Neuronal stem cell (in vitro differentiated cells): Measurements from ENCODE around the gene POLD4. TPM values are rescaled to one million over a fixed set of nuclear protein-coding genes. Genes with fewer than 3 reads are reported as not detected.

Source experiments
- DNase-seq: peaks from one replicate; pipeline ENCODE4 v3.0.0-alpha.2; 2013; ENCODE audit warnings: low spot score
- H2AFZ ChIP-seq: one replicate; pipeline ENCODE4 v1.6.1; 2013; ENCODE audit warnings: mild to moderate bottlenecking, low read length, inconsistent platforms
- H2AK5ac ChIP-seq: 2 replicates; pipeline ENCODE4 v1.6.1; 2013; ENCODE audit warnings: low read depth, mild to moderate bottlenecking, inconsistent platforms, low read length, moderate library complexity, mixed read lengths
- H2BK120ac ChIP-seq: 2 replicates; pipeline ENCODE4 v1.6.1; 2013; ENCODE audit warnings: low read depth, mild to moderate bottlenecking, inconsistent platforms, low read length, moderate library complexity, mixed read lengths
- H2BK12ac ChIP-seq: one replicate; pipeline ENCODE4 v1.6.1; 2013; ENCODE audit warnings: low read length, inconsistent platforms
- H2BK15ac ChIP-seq: 2 replicates; pipeline ENCODE4 v1.6.1; 2013; ENCODE audit warnings: mild to moderate bottlenecking, low read length, inconsistent platforms, mixed read lengths
- H2BK5ac ChIP-seq: one replicate; pipeline ENCODE4 v1.6.1; 2013; ENCODE audit warnings: inconsistent platforms, mild to moderate bottlenecking, low read length, moderate library complexity
- H3K14ac ChIP-seq: one replicate; pipeline ENCODE4 v1.6.1; 2013; ENCODE audit warnings: low read length, inconsistent platforms
- H3K18ac ChIP-seq: 2 replicates; pipeline ENCODE4 v1.6.1; 2013; ENCODE audit warnings: low read length, inconsistent platforms
- H3K23ac ChIP-seq: 2 replicates; pipeline ENCODE4 v1.6.1; 2013; ENCODE audit warnings: low read depth, mild to moderate bottlenecking, mixed read lengths, low read length, inconsistent platforms; ENCODE audit not compliant: poor library complexity
- H3K27ac ChIP-seq: replicated peaks from 3 replicates; pipeline ENCODE4 v1.5.1; 2013; ENCODE audit warnings: low read length, inconsistent platforms
- H3K27me3 ChIP-seq, 3 experiments: 2 replicates each; pipeline ENCODE4 v1.6.1; 2013; ENCODE audit warnings: low read length in 3 of 3, mild to moderate bottlenecking in 2 of 3, inconsistent platforms in 1 of 3, low read depth in 1 of 3, mixed read lengths in 1 of 3, moderate library complexity in 1 of 3; ENCODE audit not compliant: control insufficient read depth in 3 of 3, insufficient read depth in 3 of 3
- H3K36me3 ChIP-seq, 2 donors: replicated peaks in 1 of 2; 2 replicates each; pipeline ENCODE4 v1.6.1; 2013; ENCODE audit warnings: low read length in 2 of 2; ENCODE audit not compliant: control insufficient read depth in 2 of 2, insufficient read depth in 2 of 2
- H3K4ac ChIP-seq: 2 replicates; pipeline ENCODE4 v1.6.1; 2013; ENCODE audit warnings: inconsistent platforms, mild to moderate bottlenecking, low read length, moderate library complexity
- H3K4me1 ChIP-seq, 2 donors: 1 replicate in 1 of 2; 2 replicates in 1 of 2; pipeline ENCODE4 v1.6.1; 2013; ENCODE audit warnings: low read length in 2 of 2, low read depth in 1 of 2; ENCODE audit not compliant: control insufficient read depth in 2 of 2, insufficient read depth in 1 of 2
- H3K4me2 ChIP-seq: one replicate; pipeline ENCODE4 v1.6.1; 2013; ENCODE audit warnings: mild to moderate bottlenecking, low read length, inconsistent platforms; ENCODE audit not compliant: insufficient read depth, poor library complexity, severe bottlenecking
- H3K4me3 ChIP-seq, 2 donors: 2 replicates each; pipeline ENCODE4 v1.5.1; 2013; ENCODE audit warnings: low read length in 2 of 2, mild to moderate bottlenecking in 2 of 2, inconsistent platforms in 1 of 2, moderate library complexity in 1 of 2
- H3K79me1 ChIP-seq: one replicate; pipeline ENCODE4 v1.6.1; 2013; ENCODE audit warnings: low read depth, mild to moderate bottlenecking, inconsistent platforms, low read length, moderate library complexity
- H3K9ac ChIP-seq: one replicate; pipeline ENCODE4 v1.6.1; 2013; ENCODE audit warnings: mild to moderate bottlenecking, low read depth, low read length, inconsistent platforms; ENCODE audit not compliant: poor library complexity
- H3K9me3 ChIP-seq, 2 donors: replicated peaks in 1 of 2; 2 replicates each; pipeline versions ENCODE3 to v1.6.1; 2013; ENCODE audit warnings: low read length in 2 of 2, mild to moderate bottlenecking in 2 of 2, inconsistent platforms in 1 of 2, low read depth in 1 of 2, mixed read lengths in 1 of 2, moderate library complexity in 1 of 2; ENCODE audit not compliant: control insufficient read depth in 2 of 2, insufficient read depth in 1 of 2
- H4K8ac ChIP-seq: one replicate; pipeline ENCODE4 v1.6.1; 2013; ENCODE audit warnings: low read depth, mild to moderate bottlenecking, inconsistent platforms, low read length, moderate library complexity
- H4K91ac ChIP-seq: one replicate; pipeline ENCODE4 v1.6.1; 2013; ENCODE audit warnings: low read length, low read depth, mild to moderate bottlenecking, inconsistent platforms; ENCODE audit not compliant: poor library complexity
- WGBS, 2 donors: extraction: QIAGEN DNeasy Blood & Tissue Kit; methylation state at CpG; one replicate each; pipeline ENCODE4 v1.1.7; 2013; ENCODE audit warnings: missing lambda C conversion rate in 2 of 2, mixed read lengths in 1 of 2; ENCODE audit not compliant: insufficient read length in 2 of 2, insufficient replicate concordance in 1 of 2; ENCODE audit errors: extremely low coverage in 2 of 2; 5-methylcytosine and 5-hydroxymethylcytosine counted together
- small RNA-seq: library from polyadenylated mRNA; stranded (forward); fragments of <200 nt; extraction: miRNeasy Mini kit (QIAGEN cat#:217004); gene quantifications from one replicate; pipeline ENCODE3, GENCODE V24; 2013; ENCODE audit not compliant: insufficient read depth

Gene POLD4

GRCh38 chr11:67301951-67302516 lies 51.3 kb downstream of the POLD4 start:
- H2BK120ac ChIP-seq, result no peak overlapping the region
- H2BK15ac ChIP-seq, result peak overlapping the region; percentile 81
- H4K91ac ChIP-seq, result no peak overlapping the region
- peak overlapping the region; percentile 83 for H2AK5ac ChIP-seq
- H3K9ac ChIP-seq, result peak overlapping the region; percentile 60
- H3K4me1 ChIP-seq, result peaks cover 0 to 12% of the 10 kb centered on the region in 2 donors
- H3K27ac ChIP-seq, result no peak overlapping the region
- peak overlapping the region; percentile 15 for H2AFZ ChIP-seq
- H2BK5ac ChIP-seq, result peak overlapping the region; percentile 82
- DNase-seq, result no peak
- H3K4ac ChIP-seq, result no peak overlapping the region
- H3K27me3 ChIP-seq, result peaks cover 0 to 14% (median 0%) of the 10 kb centered on the region in 3 experiments
- H4K8ac ChIP-seq, result no peak overlapping the region
- peaks cover 22 to 43% of the 10 kb centered on the region in 2 donors for H3K36me3 ChIP-seq
- peaks cover 0 to 4% of the 10 kb centered on the region in 2 donors for H3K9me3 ChIP-seq
- H3K4me2 ChIP-seq, result peak overlapping the region; percentile 97
- no peaks in the 10 kb centered on the region for H3K79me1 ChIP-seq
- no CpG with 5 or more reads among the region's 15 CpGs for WGBS, 2 donors
- peak overlapping the region; percentile 91 for H3K14ac ChIP-seq
- no peak overlapping the region for H2BK12ac ChIP-seq
- H3K23ac ChIP-seq, result no peak overlapping the region
- no peak overlapping the region for H3K4me3 ChIP-seq
- H3K18ac ChIP-seq, result peak overlapping the region; percentile 84

DNA sequence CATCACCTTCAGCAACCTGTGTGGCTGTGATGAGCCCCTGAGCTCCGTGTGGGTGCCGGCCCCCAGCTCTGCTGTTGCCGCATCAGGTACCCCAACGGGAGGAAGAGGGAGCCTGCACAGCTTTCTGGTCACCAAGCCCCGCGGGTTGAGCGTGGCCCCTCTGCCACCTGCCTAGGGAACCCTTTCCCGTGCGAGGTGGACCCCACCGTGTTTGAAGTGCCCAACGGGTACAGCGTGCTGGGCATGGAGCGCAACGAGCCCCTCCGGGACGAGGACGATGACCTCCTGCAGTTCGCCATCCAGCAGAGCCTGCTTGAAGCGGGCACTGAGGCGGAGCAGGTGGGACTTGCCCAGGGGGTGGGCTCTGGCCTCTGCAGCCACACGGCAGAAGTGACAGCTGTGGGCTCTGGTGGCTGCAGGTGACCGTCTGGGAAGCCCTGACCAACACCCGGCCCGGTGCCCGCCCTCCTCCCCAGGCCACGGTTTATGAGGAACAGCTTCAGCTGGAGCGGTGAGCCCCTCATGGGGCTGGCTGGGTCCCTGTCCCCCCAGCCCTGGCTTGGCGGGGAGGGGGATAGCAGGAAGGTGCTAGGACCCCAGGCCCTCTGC lies 51.9 kb downstream of the POLD4 start:
- DNase-seq, result no peak
- Histone ChIP-seq H3K27ac (no peak overlapping the region), H3K4ac (no peak overlapping the region), H3K36me3 (peaks cover 24 to 49% of the 10 kb centered on the region in 2 donors), H3K9me3 (peaks cover 4% of the 10 kb centered on the region in 2 donors), H3K9ac (no peak overlapping the region), H2BK12ac (no peak overlapping the region), H2BK120ac (no peak overlapping the region), H3K79me1 (no peaks in the 10 kb centered on the region), H3K27me3 (peaks cover 0 to 14% (median 0%) of the 10 kb centered on the region in 3 experiments), H2BK15ac (no peak overlapping the region), H2BK5ac (no peak overlapping the region), H3K14ac (peak overlapping the region; percentile 31), H3K4me3 (no peak overlapping the region), H2AFZ (no peak overlapping the region), H3K23ac (peak overlapping the region; percentile 85), H4K8ac (no peak overlapping the region), H3K18ac (peak overlapping the region; percentile 38), H3K4me2 (no peak overlapping the region), H2AK5ac (no peak overlapping the region), H3K4me1 (peaks cover 0 to 12% of the 10 kb centered on the region in 2 donors), H4K91ac (no peak overlapping the region)
- WGBS, 2 donors, result no CpG with 5 or more reads among the region's 28 CpGs

Small RNAs within 50 kb of the gene (small RNA-seq; reads per million reads assigned to genes)
- not detected for gene RN7SKP239
- not detected for gene RNU6-1238P
